A673 (cell line): Measurements from ENCODE around the gene SLX4IP.

Experiments used
- EZH2 ChIP-seq: fragments of 200-600 bp; sonication (generic); IDR thresholded peaks from 2 replicates; pipeline ENCODE4 v1.6.1; 2017; ENCODE audit warnings: borderline replicate concordance, low read depth, mild to moderate bottlenecking, mixed read lengths, antibody characterized with exemption, low read length; ENCODE audit not compliant: poor library complexity, severe bottlenecking
- TF ChIP-seq, protein P1 (sequence below): fragments of 300-800, 200-600 bp; sonication (generic); conservative IDR thresholded peaks from 2 replicates; pipeline ENCODE4 v1.5.1; 2017; ENCODE audit warnings: low read depth, mild to moderate bottlenecking, antibody characterized with exemption, low read length, moderate library complexity, mixed read lengths

DNA sequence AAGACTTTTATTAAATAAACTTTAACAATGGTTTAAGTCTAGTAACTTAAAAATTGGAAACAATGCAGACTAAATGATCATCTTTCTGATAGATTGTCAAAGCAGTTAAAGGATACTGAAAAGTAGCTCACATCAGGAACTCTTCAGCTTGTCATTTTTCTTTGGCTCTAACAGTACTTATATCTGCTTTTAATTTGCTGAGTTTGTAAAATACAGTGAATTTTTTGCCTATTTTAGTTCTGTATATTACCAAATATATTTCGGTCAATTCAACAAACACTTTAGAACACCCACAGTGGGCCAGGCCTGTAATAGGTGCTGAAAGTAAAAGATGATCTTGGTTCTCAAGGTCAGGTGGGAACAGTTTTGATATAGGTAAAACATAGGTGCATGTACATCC, 23.4 kb upstream of the SLX4IP start:
- TF ChIP-seq, protein P1, sequence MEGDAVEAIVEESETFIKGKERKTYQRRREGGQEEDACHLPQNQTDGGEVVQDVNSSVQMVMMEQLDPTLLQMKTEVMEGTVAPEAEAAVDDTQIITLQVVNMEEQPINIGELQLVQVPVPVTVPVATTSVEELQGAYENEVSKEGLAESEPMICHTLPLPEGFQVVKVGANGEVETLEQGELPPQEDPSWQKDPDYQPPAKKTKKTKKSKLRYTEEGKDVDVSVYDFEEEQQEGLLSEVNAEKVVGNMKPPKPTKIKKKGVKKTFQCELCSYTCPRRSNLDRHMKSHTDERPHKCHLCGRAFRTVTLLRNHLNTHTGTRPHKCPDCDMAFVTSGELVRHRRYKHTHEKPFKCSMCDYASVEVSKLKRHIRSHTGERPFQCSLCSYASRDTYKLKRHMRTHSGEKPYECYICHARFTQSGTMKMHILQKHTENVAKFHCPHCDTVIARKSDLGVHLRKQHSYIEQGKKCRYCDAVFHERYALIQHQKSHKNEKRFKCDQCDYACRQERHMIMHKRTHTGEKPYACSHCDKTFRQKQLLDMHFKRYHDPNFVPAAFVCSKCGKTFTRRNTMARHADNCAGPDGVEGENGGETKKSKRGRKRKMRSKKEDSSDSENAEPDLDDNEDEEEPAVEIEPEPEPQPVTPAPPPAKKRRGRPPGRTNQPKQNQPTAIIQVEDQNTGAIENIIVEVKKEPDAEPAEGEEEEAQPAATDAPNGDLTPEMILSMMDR = no peak
- no peak for TF ChIP-seq EZH2
